H1 (cell line): ENCODE results near the gene ZNF462.

Experiments
- ASH2L ChIP-seq: fragments of 200-600, 300-600 bp; sonication (generic); IDR thresholded peaks from one replicate; pipeline ENCODE4 v1.7.1; 2017; ENCODE audit warnings: low read length
- CHD2 ChIP-seq: IDR thresholded peaks from 2 replicates; pipeline ENCODE4 v1.6.1; 2012; ENCODE audit warnings: low read length, improper control_type of control experiment
- CTCF ChIP-seq, 3 experiments: IDR thresholded peaks; 1 replicate in 2 of 3; 2 replicates in 1 of 3; pipeline versions ENCODE4 v1.5.1 to v1.6.1; 2011; ENCODE audit warnings: low read length in 3 of 3, mild to moderate bottlenecking in 3 of 3, inconsistent platforms in 2 of 3, low read depth in 1 of 3, moderate library complexity in 1 of 3; ENCODE audit not compliant: insufficient read depth in 1 of 3; ENCODE audit errors: control extremely low read depth in 1 of 3
- HDAC2 ChIP-seq, 2 experiments: fragments of 300-600 bp in 1 of 2; sonication (generic) in 1 of 2; IDR thresholded peaks; 2 replicates each; pipeline ENCODE4 v1.6.1; 2011 to 2012; ENCODE audit warnings: low read depth in 2 of 2, low read length in 2 of 2, mild to moderate bottlenecking in 2 of 2, moderate library complexity in 2 of 2, borderline replicate concordance in 1 of 2, inconsistent platforms in 1 of 2
- MAX ChIP-seq: IDR thresholded peaks from 2 replicates; pipeline ENCODE4 v1.6.1; 2012; ENCODE audit warnings: inconsistent platforms
- POLR2A ChIP-seq, 2 experiments: IDR thresholded peaks; 1 replicate in 1 of 2; 2 replicates in 1 of 2; pipeline ENCODE4 v1.6.1; 2011; ENCODE audit warnings: low read depth in 2 of 2, low read length in 2 of 2, mild to moderate bottlenecking in 2 of 2; ENCODE audit errors: control extremely low read depth in 1 of 2
- SIRT6 ChIP-seq: IDR thresholded peaks from one replicate; pipeline ENCODE4 v1.7.1; 2012; ENCODE audit warnings: low read length, inconsistent platforms

- no peak for TF ChIP-seq ASH2L
- no peak for TF ChIP-seq CTCF (IDR thresholded peaks at IDR 0.05; ENCODE audit: control extremely low read depth in 1 of 3, insufficient read depth in 1 of 3, low read depth in 1 of 3, low read length in 3 of 3)
- no peak for TF ChIP-seq POLR2A (IDR thresholded peaks at IDR 0.05; ENCODE audit: control extremely low read depth in 1 of 2, low read depth in 2 of 2, low read length in 2 of 2)
- TF ChIP-seq CHD2, result no peak
- no peak for TF ChIP-seq SIRT6
- no peak for TF ChIP-seq HDAC2 (IDR thresholded peaks at IDR 0.05; ENCODE audit: borderline replicate concordance in 1 of 2, low read depth in 2 of 2, low read length in 2 of 2)
- no peak for TF ChIP-seq MAX
Observed at GRCh38 chr9:106868087-106868486, 5.1 kb downstream of the ZNF462 start.
